ENCODE measurements around the gene TAS1R3.

The TAS1R3 gene

GRCh38 chr1:1318777-1319645 lies 12.1 kb upstream of the TAS1R3 start:
- DNase-seq (ENCODE audit: low read depth) = no peak
- no peak overlapping the region for H3K4me3 ChIP-seq (ENCODE audit: control insufficient read depth, low read depth, low read length)
- TF ChIP-seq, protein P1, sequence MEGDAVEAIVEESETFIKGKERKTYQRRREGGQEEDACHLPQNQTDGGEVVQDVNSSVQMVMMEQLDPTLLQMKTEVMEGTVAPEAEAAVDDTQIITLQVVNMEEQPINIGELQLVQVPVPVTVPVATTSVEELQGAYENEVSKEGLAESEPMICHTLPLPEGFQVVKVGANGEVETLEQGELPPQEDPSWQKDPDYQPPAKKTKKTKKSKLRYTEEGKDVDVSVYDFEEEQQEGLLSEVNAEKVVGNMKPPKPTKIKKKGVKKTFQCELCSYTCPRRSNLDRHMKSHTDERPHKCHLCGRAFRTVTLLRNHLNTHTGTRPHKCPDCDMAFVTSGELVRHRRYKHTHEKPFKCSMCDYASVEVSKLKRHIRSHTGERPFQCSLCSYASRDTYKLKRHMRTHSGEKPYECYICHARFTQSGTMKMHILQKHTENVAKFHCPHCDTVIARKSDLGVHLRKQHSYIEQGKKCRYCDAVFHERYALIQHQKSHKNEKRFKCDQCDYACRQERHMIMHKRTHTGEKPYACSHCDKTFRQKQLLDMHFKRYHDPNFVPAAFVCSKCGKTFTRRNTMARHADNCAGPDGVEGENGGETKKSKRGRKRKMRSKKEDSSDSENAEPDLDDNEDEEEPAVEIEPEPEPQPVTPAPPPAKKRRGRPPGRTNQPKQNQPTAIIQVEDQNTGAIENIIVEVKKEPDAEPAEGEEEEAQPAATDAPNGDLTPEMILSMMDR (conservative IDR thresholded peaks at IDR 0.05; ENCODE audit: control insufficient read depth, insufficient read depth, low read depth, low read length) = no peak

- no peak for DNase-seq (ENCODE audit: low read depth)
- no peak overlapping the region for H3K4me3 ChIP-seq (ENCODE audit: control insufficient read depth, low read depth, low read length)
- TF ChIP-seq, protein P1 (conservative IDR thresholded peaks at IDR 0.05; ENCODE audit: control insufficient read depth, insufficient read depth, low read depth, low read length) = no peak
Observed at GRCh38 chr1:1319646-1319941, 11.5 kb upstream of the TAS1R3 start.

- H3K4me3 ChIP-seq (ENCODE audit: control insufficient read depth, low read depth, low read length) = no peak overlapping the region
- TF ChIP-seq, protein P1 (conservative IDR thresholded peaks at IDR 0.05; ENCODE audit: control insufficient read depth, insufficient read depth, low read depth, low read length) = no peak
- peak; percentile 48 for DNase-seq (ENCODE audit: low read depth)
Observed at GRCh38 chr1:1320666-1321448, 10.2 kb upstream of the TAS1R3 start.

- H3K4me3 ChIP-seq (ENCODE audit: control insufficient read depth, low read depth, low read length) = no peak overlapping the region
- DNase-seq (ENCODE audit: low read depth) = no peak
- TF ChIP-seq, protein P1 (conservative IDR thresholded peaks at IDR 0.05; ENCODE audit: control insufficient read depth, insufficient read depth, low read depth, low read length) = no peak
Observed at GRCh38 chr1:1321477-1321876, 9.6 kb upstream of the TAS1R3 start.

GRCh38 chr1:1322418-1322817 lies 8.7 kb upstream of the TAS1R3 start:
- H3K4me3 ChIP-seq (ENCODE audit: control insufficient read depth, low read depth, low read length) = no peak overlapping the region
- no peak for DNase-seq (ENCODE audit: low read depth)
- TF ChIP-seq, protein P1 (conservative IDR thresholded peaks at IDR 0.05; ENCODE audit: control insufficient read depth, insufficient read depth, low read depth, low read length) = no peak

GRCh38 chr1:1322952-1323351 lies 8.1 kb upstream of the TAS1R3 start:
- H3K4me3 ChIP-seq (ENCODE audit: control insufficient read depth, low read depth, low read length) = no peak overlapping the region

More at GRCh38 chr1:1322952-1323351, 8.1 kb upstream of the TAS1R3 start:
- DNase-seq (ENCODE audit: low read depth) = no peak
- TF ChIP-seq, protein P1 (conservative IDR thresholded peaks at IDR 0.05; ENCODE audit: control insufficient read depth, insufficient read depth, low read depth, low read length) = no peak
